NT2/D1 (cell line): Measurements from ENCODE around the gene PHLDB1.

Source experiments
- SUZ12 ChIP-seq: IDR thresholded peaks from 2 replicates; pipeline ENCODE4 v1.6.1; 2011; ENCODE audit not compliant: insufficient read length, insufficient read depth; ENCODE audit errors: extremely low read depth
- YY1 ChIP-seq: IDR thresholded peaks from 2 replicates; pipeline ENCODE4 v1.6.1; 2011; ENCODE audit not compliant: insufficient read length, insufficient read depth
- ZNF274 ChIP-seq: IDR thresholded peaks from 2 replicates; pipeline ENCODE4 v1.6.1; 2011; ENCODE audit warnings: mild to moderate bottlenecking, low read depth, low read length

DNA sequence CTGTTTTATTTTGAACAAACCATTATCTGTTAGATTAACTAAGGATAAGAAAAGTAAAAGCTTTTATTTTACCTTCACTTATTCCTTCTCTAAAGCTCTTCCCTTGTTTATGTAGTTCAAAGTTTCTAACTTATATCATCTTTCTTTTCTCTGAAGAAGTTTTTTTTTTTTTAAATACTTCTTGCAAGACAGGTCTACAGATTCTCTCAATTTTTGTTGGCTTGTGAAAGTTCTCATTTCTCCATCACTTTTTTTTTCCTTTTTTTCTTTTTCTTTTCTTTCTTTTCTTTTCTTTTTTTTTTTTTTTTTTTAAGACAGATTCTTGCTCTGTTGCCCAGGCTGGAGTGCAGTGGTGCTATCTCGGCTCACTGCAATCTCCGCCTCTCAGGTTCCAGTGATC, 76.8 kb downstream of the PHLDB1 start:
- TF ChIP-seq YY1 (no peak), ZNF274 (no peak), SUZ12 (no peak)
